Effector CD4-positive, alpha-beta T cell (primary cell): Measurements from ENCODE around the gene TRAPPC3.

Experiments
- DNase-seq: peaks from one replicate; pipeline ENCODE4 v3.0.0-alpha.2; 2020

The TRAPPC3 gene

GRCh38 chr1:36151134-36151844 lies 2.0 kb upstream of the TRAPPC3 start:
- no peak for DNase-seq

DNA sequence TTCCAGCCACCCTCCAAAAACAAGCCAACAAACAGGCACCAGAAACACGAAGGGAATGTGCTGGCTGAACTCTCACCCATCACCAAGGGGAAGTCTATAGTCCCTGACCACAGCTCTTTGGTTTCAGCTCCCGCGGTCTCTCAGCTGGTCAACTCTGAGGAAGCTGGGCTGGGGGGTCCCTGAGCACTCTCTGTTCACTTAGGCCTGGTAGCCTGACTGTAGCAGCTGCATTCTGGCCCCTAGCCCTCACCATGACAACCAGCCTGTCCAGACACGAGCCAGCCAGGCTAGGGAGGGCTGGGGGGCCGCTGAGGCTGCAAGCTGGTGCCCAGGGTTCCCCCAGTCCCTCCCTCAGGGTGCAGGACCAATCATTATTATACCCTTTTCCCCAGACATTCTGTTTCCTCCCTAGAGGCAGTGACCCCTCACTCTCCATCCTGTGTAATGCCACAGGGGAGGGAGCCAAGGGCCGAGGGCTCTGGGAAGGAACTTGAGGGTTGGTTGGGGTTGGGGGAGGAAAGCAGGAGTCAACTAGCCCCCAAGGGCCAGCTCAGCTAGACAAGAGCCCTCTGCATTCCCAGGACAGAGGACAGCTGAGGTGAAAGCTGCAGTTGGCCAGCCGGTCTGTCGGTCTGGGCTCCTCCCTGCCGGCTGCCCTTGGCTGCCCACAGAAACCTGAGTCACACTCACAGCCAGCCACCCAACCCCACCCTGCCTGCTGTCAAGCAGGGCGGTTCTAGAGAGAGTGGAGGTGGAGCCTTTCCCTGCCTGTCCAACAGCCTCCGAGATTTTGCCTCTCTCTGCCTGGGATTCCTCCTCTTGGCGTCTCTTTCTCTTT lies 1.2 kb upstream of the TRAPPC3 start:
- DNase-seq = peak; percentile 61

- no peak for DNase-seq
Observed at GRCh38 chr1:36149973-36150295, 648 bp upstream of the TRAPPC3 start.

DNA sequence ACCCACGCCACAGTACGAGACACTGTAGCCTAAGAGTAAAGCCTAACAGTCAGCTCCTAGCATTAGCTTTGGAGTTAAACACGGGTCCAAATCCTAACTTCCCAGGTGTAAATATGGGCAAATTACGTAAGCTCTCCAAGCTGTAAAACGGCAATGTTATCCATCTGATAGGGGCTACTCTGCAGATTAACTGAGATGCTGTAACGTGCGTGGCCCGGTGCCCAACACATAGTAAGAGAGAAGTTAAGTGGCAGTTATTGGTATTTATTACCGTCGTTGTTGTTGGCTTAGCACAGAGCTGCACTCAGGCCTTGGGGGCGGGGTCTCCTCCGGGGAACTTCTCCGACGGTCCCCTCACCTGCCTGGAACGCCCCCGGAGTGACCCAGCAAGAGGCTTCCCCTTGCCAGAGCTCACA lies 457 bp downstream of the TRAPPC3 start:
- DNase-seq = no peak

- no peak for DNase-seq
Observed at GRCh38 chr1:36144413-36144812, 4.9 kb downstream of the TRAPPC3 start.

DNA sequence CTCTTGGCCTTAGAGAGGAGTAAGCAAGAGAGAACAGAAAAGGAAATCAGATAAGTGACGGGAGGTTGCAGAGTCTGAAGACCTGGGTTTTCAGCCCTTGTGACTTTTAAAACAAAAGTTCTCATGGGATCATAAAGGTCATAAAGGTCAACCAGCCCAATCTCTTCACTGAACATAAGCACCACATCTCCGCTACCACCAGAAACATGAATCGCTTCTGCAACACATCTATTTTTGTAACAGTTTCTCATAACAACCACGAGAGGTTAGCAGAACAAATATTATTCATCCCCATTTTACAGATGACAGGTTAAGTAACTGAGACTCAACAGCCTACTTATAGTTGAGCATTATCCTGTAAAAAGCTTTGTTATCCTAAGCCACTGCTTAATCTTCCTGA lies 5.9 kb downstream of the TRAPPC3 start:
- DNase-seq = no peak

GRCh38 chr1:36142121-36142520 lies 7.2 kb downstream of the TRAPPC3 start:
- no peak for DNase-seq

GRCh38 chr1:36139521-36139920 lies 9.8 kb downstream of the TRAPPC3 start:
- DNase-seq = no peak

GRCh38 chr1:36137776-36138175 lies 11.5 kb downstream of the TRAPPC3 start:
- DNase-seq = no peak

DNA sequence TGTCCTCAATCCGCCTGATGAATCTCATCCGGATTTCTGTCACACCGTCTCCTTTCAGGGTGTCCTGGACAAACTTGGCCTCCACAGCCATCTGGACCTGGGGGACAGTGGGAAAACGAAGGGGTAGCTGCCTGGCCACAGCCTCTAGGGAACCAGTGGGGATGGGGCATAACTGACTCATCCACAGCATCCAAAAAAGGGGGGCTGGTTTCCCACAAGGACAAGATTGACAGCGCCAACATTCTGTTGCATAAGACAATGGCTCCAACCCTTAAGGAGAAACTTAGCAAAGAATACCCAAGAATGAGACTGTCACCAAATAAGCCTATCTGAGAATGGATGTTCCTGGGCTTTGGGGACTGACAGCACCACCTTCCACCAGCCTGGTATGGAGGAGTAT lies 12.1 kb downstream of the TRAPPC3 start:
- DNase-seq = no peak

- DNase-seq = no peak
Observed at GRCh38 chr1:36136535-36136934, 12.8 kb downstream of the TRAPPC3 start.

DNA sequence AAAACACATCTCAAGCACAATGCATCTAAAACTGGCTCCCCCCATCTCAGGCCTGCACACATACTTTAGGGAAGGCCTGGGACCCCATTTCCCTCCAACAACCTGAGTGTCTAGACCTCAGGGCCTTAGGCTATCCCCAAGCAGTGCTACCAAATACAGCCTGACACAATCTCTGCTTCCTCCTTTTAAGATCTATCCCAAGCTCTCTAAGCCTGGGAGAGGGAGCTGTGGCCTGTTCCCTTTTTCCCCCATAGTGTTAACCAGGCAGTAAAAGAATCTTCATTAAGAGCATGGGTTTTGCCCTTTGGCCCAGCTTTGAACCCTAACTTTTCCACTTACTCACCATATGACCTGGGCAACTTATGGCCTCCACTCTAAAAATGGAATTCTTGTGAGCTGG lies 13.5 kb downstream of the TRAPPC3 start:
- DNase-seq = no peak

GRCh38 chr1:36135330-36135667 lies 14.0 kb downstream of the TRAPPC3 start:
- no peak for DNase-seq

DNA sequence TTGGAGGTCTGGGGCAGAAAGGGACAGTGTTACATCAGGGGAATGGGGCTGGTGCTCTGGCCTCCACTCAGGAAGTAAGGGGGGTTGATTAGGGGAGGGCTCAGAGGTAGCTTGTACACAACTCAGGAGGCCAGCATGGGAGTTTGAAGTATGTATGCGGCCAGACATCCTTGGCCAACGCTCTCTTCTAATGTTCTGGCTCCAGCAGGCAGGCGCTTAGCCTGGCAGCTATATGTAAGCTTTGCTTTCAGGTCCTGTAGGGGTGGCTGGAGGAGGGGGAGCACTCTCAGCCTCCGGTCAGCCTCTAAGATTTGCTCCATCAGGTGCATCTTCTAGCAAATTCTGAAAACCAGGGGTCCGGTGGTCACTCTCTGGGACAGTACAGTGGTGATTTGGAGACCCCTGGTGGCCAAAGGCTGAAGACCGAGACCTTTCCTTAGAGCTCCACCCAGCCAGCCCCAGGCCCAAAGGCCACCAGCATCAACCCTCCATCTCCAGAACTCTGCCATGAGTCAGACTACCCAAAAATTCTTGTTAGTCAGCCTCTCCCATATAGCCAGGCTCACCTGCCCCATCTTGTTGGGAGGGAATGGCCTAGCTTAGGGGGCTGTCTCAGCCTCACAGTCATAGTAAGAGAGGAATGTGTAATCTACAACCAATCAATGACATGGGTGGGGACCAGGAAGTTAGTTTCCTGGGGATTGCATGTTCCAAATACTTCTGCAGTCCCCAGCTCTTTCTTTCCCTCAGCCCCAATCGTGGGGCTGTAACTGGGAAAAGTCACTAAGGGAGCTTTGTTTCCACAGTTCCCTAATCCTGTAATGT lies 14.6 kb downstream of the TRAPPC3 start:
- peak; percentile 8 for DNase-seq

DNA sequence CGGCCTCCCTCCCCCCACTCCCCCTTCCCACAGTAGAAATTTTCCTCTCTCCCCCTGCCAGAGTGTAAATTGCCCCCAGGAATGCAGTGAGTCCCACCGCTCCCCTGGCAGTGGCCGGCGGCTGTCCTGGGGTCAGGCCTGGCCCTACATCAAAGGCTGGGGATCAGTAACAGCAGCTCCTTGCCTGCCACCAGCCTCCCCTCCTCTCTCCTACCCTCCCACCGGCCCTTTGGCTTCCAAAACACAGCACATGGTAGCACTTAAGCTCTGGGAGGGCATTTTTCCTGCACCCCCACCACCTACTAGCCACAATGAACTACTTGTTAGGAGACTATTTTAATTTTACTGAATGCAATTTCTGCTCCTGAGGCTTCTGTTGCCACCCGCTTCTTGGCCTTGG lies 15.3 kb downstream of the TRAPPC3 start:
- no peak for DNase-seq

- no peak for DNase-seq
Observed at GRCh38 chr1:36133484-36133883, 15.8 kb downstream of the TRAPPC3 start.

DNA sequence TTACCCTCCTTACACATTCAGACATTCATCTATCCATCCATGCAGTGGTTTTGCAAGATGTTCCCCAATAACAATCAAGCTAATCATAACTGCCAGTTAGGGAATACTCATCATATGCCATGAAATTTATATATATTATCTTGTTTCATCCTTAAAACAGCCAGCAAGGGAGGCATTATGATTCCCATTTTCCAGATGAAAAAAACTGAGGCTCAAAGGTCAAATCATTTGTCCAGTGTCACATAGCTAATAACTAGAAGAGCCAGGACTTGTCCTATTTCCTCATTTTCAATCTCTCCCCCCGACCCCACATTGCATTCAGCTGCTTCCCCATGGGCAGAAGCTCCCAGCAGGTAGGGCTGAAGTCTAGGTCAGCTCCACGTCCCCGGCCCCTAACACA lies 17.3 kb downstream of the TRAPPC3 start:
- no peak for DNase-seq

DNA sequence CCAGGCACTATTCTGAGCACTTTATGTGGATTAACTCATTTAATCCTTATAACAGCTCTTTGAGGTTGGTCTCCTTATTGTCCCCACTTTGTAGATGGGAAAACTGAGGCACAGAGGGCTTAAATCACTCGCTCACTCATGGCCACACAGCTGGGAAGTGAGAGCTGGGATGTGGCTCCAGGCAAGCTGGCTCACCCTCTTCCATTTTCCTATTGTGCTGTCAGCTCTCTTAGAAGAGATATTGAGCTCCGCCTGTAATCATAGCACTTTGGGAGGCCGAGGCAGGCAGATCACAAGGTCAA lies 20.4 kb downstream of the TRAPPC3 start:
- DNase-seq = no peak

DNA sequence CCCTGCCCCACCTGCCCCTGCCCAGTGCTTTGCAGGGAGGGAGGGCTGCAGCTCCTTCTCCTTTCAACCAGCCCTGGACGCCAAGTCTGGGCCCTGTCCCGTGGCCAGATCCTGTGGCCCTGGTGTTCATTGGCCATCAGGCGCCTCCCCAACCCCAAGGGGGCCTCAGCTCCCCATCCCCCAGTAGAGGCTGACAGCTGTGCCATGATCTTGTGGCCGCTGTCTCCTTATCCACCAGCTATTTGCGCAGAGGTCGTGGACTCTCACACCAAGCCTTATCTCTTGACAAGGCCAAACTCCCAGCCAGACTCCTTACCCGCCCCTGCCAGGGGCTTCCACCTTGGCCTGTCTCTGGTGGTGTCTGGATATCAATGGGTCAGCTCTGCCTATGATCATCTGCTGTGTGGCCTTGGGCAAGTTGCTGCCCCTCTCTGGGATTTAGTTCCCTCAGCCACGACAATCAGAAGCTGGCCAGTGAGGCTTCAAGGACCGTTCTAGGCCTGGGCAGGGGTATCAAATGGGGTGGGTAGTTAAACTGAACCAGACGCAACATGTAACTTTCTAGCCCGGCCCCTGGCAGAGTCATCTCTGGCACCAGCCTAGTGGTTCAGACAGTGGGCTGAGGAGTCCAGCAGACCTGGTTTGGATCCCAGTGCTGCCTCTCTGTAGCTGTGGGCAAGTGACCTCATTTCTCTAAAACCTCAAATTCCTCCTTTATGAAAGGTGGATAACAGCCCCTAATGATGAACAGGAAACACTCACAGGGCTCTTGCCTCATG lies 21.0 kb downstream of the TRAPPC3 start:
- no peak for DNase-seq

DNA sequence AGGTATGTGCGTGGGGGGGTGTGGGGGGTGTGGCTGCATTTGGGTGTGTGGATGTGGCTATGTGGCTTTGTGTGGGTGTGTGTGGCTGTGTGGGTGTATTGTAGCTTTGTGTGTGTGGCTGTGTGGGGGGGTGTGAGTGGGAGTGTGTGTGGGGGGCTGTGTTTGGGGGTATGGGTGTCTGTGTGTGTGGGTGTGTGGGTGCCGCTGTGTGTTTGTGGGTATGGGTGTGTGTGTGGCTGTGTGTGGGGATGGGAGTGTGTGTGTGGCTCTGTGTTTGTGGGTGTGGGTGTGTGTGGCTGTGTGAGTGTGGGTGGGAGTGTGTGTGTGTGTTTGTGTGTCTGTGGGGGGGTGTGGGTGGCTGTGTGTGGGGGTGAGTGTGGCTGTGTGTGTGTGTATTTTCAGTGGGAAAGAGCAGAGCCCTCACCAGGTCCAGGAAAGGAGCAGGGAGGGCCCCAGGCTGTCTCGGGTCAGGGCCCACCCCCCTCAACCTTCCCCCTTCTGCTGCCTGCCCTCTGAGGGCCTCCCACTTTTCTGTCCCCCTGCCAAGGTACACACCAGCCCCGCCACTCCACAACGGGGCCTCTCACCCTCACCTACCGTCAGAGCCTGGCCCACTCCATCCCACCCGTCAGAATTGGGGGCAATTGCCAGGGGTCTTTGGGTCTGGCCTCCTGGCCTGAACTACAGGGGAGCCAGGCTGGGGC lies 22.3 kb downstream of the TRAPPC3 start:
- DNase-seq = no peak

DNA sequence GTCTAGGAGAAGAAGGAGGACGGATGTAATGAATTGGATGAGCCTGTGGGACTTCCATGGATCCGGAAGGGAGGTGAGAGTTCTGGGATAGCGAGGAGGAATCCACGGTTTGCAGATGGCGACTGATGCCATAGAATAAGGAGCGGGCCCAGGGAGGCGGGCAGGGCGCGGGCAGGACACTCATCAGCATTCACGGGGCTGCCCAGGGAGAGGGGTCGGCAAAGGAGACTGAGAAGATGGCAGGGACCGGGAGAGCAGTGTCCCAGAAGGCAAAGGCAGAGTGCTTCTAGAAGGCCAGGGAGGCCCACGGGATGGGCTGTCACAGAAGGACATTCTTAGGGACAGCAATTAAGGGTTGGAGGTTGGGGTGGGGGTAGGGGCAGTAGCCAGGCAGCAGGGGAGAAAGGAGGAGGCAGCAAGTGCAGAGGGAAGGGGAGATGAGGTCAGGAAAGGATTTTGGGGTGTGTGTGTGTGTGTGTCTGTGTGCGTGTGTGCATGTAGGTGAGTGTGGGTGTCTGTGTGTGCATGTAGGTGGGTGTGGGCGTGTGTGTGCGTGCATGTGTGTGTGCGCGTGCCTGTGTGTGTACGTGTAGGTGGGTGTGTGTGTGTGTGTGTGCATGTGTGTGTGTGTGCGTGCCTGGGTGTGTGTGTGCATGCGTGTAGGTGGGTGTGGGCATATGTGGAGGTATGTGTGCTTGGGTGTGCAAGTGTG lies 23.1 kb downstream of the TRAPPC3 start:
- no peak for DNase-seq
